Keratinocyte (primary cell): ENCODE measurements around the gene LILRA6.

ENCODE experiments used
- CTCF ChIP-seq, 3 experiments: IDR thresholded peaks in 1 of 3; conservative IDR thresholded peaks in 1 of 3; optimal IDR thresholded peaks in 1 of 3; 2 replicates in 2 of 3; 3 replicates in 1 of 3; pipeline versions ENCODE3 to v1.5.1; 2011; ENCODE audit warnings: low read length in 3 of 3, mild to moderate bottlenecking in 3 of 3, moderate library complexity in 2 of 3, control low read depth in 1 of 3, inconsistent platforms in 1 of 3; ENCODE audit not compliant: insufficient read depth in 2 of 3; ENCODE audit errors: extremely low read depth in 1 of 3
- EZH2 ChIP-seq: IDR thresholded peaks from one replicate; pipeline ENCODE4 v1.6.1; 2012; ENCODE audit warnings: inconsistent platforms, mild to moderate bottlenecking, low read length, moderate library complexity

- TF ChIP-seq EZH2: no peak
- no peak for TF ChIP-seq CTCF (optimal IDR thresholded peaks at IDR 0.05 in 1 of 3, IDR thresholded peaks at IDR 0.05 in 1 of 3, conservative IDR thresholded peaks at IDR 0.05 in 1 of 3; ENCODE audit: extremely low read depth in 1 of 3, insufficient read depth in 2 of 3, low read length in 3 of 3)
Observed at GRCh38 chr19:54201980-54202379, 40.6 kb downstream of the LILRA6 start.
